Cardiac fibroblast (primary cell): ENCODE results near the gene ZNF580.

Source experiments
- DNase-seq, 2 donors: peaks; one replicate each; pipeline versions ENCODE4 v3.0.0 to v3.0.0-alpha.2; 2010; ENCODE audit warnings: low read depth in 2 of 2
- H3K4me3 ChIP-seq, 2 donors: replicated peaks in 1 of 2; 1 replicate in 1 of 2; 2 replicates in 1 of 2; pipeline ENCODE4 v1.5.1; 2011; ENCODE audit warnings: low read depth in 2 of 2, low read length in 2 of 2, mild to moderate bottlenecking in 2 of 2, moderate library complexity in 1 of 2
- TF ChIP-seq, protein P1 (sequence below): IDR thresholded peaks from one replicate; pipeline ENCODE4 v1.5.1; 2011; ENCODE audit warnings: low read depth, mild to moderate bottlenecking, low read length, inconsistent platforms

Gene ZNF580

GRCh38 chr19:55673465-55673864 lies 32.7 kb downstream of the ZNF580 start:
- no peak for DNase-seq
- TF ChIP-seq, protein P1, sequence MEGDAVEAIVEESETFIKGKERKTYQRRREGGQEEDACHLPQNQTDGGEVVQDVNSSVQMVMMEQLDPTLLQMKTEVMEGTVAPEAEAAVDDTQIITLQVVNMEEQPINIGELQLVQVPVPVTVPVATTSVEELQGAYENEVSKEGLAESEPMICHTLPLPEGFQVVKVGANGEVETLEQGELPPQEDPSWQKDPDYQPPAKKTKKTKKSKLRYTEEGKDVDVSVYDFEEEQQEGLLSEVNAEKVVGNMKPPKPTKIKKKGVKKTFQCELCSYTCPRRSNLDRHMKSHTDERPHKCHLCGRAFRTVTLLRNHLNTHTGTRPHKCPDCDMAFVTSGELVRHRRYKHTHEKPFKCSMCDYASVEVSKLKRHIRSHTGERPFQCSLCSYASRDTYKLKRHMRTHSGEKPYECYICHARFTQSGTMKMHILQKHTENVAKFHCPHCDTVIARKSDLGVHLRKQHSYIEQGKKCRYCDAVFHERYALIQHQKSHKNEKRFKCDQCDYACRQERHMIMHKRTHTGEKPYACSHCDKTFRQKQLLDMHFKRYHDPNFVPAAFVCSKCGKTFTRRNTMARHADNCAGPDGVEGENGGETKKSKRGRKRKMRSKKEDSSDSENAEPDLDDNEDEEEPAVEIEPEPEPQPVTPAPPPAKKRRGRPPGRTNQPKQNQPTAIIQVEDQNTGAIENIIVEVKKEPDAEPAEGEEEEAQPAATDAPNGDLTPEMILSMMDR = no peak
- no peak overlapping the region for H3K4me3 ChIP-seq

- H3K4me3 ChIP-seq = no peak overlapping the region
- DNase-seq = no peak
- TF ChIP-seq, protein P1 = no peak
Measured at GRCh38 chr19:55673889-55674288, 33.1 kb downstream of the ZNF580 start.

GRCh38 chr19:55674459-55674840 lies 33.6 kb downstream of the ZNF580 start:
- H3K4me3 ChIP-seq = peak overlapping the region; percentile 81 to 83
- TF ChIP-seq, protein P1 = no peak
- no peak for DNase-seq

DNA sequence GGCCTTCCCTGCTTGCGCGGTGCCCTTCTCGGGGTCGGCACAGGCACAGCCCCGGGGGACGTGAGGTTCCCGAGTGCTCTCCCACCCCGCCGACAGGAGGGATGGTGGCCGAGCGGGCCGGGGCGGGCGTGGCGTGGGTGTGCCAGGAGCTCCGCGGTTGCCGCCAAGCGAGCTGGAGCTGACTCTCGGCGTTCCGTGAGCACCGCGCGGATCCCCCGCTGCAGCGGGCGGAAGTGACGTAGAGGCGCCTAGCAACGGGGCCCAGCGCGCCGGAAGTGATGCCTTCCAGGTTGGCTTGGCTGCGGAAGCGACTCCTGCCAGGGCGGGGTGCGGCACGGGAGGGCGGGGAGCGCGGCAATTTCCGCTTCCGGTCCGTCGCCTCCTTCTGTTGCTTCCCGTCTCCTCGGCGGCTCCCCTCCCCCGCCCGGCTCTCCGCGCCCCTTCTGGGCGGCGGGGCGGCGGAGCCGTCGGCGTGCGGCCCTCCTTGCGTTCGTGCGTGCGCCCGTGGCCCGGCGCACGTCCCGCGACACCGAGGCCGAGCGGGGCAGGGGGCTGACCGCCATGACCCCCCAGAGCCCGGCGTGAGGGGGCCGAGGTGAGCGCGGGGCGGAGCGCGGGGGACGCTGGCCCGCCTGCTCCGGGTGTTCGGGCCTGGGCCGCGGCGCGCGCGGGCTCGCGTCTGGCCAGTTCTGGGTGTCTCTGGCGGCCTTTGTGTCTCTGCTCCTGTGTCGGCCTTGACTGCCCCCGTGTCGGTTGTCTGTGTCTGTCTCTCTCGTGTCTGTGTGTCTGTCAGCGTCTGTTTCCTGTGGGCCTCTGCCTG lies 34.2 kb downstream of the ZNF580 start, which contains the start of gene EPN1:
TSS of gene EPN1 (plus strand) at position 386 of the 820 bp plus-strand sequence. CDS start 3,402 bp downstream, outside the sequence.
- peak; percentile 96 to 97 for DNase-seq
- TF ChIP-seq, protein P1 = no peak

DNA sequence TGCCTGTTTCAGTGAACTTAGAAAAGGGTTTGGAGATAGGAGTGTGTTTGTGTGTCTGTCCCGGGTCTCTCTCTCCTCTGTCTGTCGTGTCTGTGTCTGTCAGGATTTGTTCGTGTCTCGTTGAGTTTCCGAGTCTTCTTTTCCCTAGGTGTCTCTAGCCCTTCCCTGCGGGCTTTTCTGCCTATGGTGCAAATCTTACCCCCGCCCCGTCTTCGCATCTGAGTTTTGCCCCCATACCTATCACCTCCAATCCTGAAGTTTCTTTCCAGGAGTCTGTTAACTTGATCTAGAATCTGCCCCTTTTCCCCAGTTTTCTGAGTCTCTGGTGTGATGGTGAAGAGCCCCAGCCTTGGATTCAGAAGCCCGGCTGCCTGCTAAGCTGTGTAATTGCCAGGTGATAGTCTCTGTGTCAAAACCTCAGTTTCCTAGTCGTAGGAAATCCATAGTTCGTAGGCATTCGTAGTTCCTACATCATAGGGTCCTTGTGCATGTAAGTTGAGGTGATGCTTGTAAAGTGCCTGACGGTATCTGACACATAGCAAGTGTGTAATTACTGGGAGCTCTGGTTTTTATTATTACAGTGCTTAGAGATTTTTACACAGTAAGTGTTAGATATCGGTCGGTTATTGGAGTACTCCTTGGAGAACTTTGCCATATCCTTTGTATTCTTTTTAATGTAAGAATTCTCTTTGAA lies 35.0 kb downstream of the ZNF580 start:
- DNase-seq = no peak
- H3K4me3 ChIP-seq = peak overlapping the region; percentile 81 to 83
- TF ChIP-seq, protein P1 = no peak

More for the DNA sequence above, 34.2 kb downstream of the ZNF580 start, which contains the start of gene EPN1:
- H3K4me3 ChIP-seq = peak within 1 kb of the TSS; percentile 81 to 83

DNA sequence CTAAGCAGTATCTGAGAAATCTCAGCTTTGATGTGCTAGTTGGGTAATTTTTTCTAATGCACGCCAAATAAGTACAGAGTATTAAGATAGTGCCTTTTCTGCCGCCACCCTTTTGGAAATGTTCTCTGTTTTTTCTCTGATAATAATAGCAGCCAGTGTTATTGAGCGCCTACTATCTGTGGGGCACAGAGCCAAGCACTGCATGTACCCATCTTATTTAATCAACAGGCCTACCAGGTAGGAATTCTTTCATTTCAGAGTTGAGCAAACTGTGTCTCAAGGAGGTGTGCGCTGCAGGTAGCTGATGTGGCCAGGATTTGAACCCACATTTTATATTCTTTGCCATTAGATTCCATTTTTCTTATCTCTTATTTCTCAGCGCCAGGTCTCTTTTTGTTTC lies 35.6 kb downstream of the ZNF580 start:
- DNase-seq = peak; percentile 32 to 39
- TF ChIP-seq, protein P1 = peak; percentile 23
- peak overlapping the region in 1 of 2 donors; percentile 83 for H3K4me3 ChIP-seq
